GM18861 (cell line): Measurements from ENCODE around the gene CAMP.
"Not testable (repeated sequence)": the region's sequence is repeated elsewhere in the genome, so short reads cannot be mapped to it uniquely, and the experiment has no call there.

Experiments
- ATAC-seq: cut with Tn5 transposase; IDR thresholded peaks from one replicate; pipeline ENCODE4 v1.9.1; 2021; ENCODE audit not compliant: unreplicated experiment

Gene CAMP

GRCh38 chr3:48222616-48223513 lies at the start of gene CAMP:
Gene CAMP (plus strand): TSS chr3:48223495. CDS start chr3:48223512, 17 bp downstream.
- ATAC-seq, result peak; percentile 61

- ATAC-seq, result no peak
These were observed 45.2 kb upstream of the CAMP start for GRCh38 chr3:48178072-48178471.

- ATAC-seq, result no peak
These were observed 43.3 kb upstream of the CAMP start for GRCh38 chr3:48180021-48180420.

- no peak for ATAC-seq
These were observed 42.6 kb upstream of the CAMP start for GRCh38 chr3:48180531-48181253.

- no peak for ATAC-seq
These were observed 39.0 kb upstream of the CAMP start for GRCh38 chr3:48184299-48184698.

GRCh38 chr3:48185129-48185528 lies 38.2 kb upstream of the CAMP start:
- ATAC-seq, result no peak

- ATAC-seq, result no peak
These were observed 36.5 kb upstream of the CAMP start for GRCh38 chr3:48186631-48187300.

GRCh38 chr3:48187301-48187578 lies 36.1 kb upstream of the CAMP start:
- ATAC-seq, result no peak

- ATAC-seq, result peak; percentile 21
These were observed 35.6 kb upstream of the CAMP start for GRCh38 chr3:48187579-48188265.

GRCh38 chr3:48188266-48189201 lies 34.8 kb upstream of the CAMP start, which contains the start of gene CDC25A:
Gene CDC25A (minus strand): TSS chr3:48188417. CDS start chr3:48187947, 470 bp downstream.
- peak; percentile 91 for ATAC-seq

GRCh38 chr3:48189321-48189720 lies 34.0 kb upstream of the CAMP start:
- ATAC-seq, result no peak

- ATAC-seq, result no peak
These were observed 32.4 kb upstream of the CAMP start for GRCh38 chr3:48190911-48191310.

GRCh38 chr3:48194446-48195071 lies 28.7 kb upstream of the CAMP start:
- ATAC-seq, result no peak

- no peak for ATAC-seq
These were observed 26.7 kb upstream of the CAMP start for GRCh38 chr3:48196611-48197010.

- ATAC-seq, result no peak
These were observed 24.2 kb upstream of the CAMP start for GRCh38 chr3:48199117-48199516.

GRCh38 chr3:48202632-48203031 lies 20.7 kb upstream of the CAMP start:
- no peak for ATAC-seq

GRCh38 chr3:48208076-48208475 lies 15.2 kb upstream of the CAMP start:
- ATAC-seq, result no peak

- no peak for ATAC-seq
These were observed 13.8 kb upstream of the CAMP start for GRCh38 chr3:48209445-48209844.

GRCh38 chr3:48210534-48210933 lies 12.8 kb upstream of the CAMP start:
- not testable (repeated sequence) for ATAC-seq

- not testable (repeated sequence) for ATAC-seq
These were observed 11.5 kb upstream of the CAMP start for GRCh38 chr3:48211776-48212175.
